Epithelial cell of esophagus (primary cell): ENCODE results near the gene KXD1.
"Not testable (repeated sequence)": the region's sequence is repeated elsewhere in the genome, so short reads cannot be mapped to it uniquely, and the experiment has no call there.

Source experiments
- DNase-seq: peaks from one replicate; pipeline ENCODE4 v3.0.0; 2010; ENCODE audit warnings: low read depth
- H3K4me3 ChIP-seq: 2 replicates; pipeline ENCODE4 v1.5.1; 2011; ENCODE audit warnings: mild to moderate bottlenecking, low read length, control low read depth
- TF ChIP-seq, protein P1 (sequence below): IDR thresholded peaks from 2 replicates; pipeline ENCODE4 v1.5.1; 2011; ENCODE audit warnings: low read depth, mild to moderate bottlenecking, low read length, control low read depth, inconsistent platforms; ENCODE audit not compliant: insufficient read depth; ENCODE audit errors: missing control alignments

Gene KXD1

DNA sequence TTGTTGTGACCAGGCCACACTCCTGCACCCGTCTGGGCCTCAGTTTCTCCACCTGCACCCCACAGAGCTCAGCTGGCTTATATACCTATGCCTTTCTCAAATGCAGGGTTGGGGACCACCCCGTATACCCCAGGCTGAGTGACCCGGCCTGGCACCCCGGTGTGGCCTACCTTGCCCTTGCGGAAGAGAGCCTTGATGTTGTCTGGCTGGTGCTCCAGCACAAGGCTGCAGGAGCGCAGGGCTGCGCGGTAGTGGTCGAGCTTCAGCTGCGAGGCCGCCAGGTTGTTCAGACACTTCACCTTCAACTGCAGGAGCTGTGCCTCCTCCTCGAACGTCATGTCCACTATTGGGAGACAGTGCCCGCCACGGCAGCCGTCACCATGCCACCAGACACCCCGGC lies 20.2 kb upstream of the KXD1 start:
- H3K4me3 ChIP-seq: no peak overlapping the region
- TF ChIP-seq, protein P1, sequence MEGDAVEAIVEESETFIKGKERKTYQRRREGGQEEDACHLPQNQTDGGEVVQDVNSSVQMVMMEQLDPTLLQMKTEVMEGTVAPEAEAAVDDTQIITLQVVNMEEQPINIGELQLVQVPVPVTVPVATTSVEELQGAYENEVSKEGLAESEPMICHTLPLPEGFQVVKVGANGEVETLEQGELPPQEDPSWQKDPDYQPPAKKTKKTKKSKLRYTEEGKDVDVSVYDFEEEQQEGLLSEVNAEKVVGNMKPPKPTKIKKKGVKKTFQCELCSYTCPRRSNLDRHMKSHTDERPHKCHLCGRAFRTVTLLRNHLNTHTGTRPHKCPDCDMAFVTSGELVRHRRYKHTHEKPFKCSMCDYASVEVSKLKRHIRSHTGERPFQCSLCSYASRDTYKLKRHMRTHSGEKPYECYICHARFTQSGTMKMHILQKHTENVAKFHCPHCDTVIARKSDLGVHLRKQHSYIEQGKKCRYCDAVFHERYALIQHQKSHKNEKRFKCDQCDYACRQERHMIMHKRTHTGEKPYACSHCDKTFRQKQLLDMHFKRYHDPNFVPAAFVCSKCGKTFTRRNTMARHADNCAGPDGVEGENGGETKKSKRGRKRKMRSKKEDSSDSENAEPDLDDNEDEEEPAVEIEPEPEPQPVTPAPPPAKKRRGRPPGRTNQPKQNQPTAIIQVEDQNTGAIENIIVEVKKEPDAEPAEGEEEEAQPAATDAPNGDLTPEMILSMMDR: no peak
- DNase-seq: no peak

DNA sequence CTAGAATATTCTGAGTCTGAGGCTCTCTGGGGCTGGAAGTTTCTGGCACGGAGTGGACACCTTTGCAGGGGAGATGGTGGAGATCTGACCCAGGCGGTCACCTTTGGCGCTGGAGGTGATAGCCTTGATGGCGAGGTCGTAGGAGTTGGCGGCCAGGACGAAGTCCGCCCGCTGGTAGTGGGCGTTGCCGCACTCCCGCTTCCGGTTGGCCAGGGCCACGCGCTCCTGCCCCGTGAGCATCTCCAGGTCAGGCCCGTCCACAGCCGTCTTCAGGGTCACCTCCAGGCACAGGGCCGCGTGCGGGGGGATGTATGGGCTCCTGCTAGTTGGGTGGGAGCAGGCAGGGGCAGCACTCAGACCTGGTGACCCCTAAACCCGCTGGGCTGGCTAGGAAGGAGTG lies 19.6 kb upstream of the KXD1 start:
- H3K4me3 ChIP-seq: no peak overlapping the region
- TF ChIP-seq, protein P1: no peak
- no peak for DNase-seq

DNA sequence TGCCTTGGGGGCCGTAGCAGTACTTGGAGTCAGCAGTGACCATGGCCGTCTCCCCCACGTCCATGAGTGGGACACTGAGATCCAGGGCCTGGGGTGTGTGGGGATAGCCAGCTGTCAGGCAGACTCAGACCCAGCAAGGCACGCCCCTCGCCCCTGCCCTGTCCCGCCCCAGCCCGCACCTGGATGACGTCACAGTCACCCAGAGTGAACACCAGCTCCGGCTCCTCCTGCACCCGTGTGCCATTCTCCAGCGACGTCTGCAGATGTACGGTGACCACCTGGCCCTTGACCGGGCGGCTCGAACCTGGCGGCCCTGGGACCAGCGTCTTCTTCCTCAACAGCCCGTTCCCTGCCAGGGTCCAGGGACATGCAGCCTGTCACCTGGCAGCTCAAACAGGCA lies 18.3 kb upstream of the KXD1 start:
- no peak overlapping the region for H3K4me3 ChIP-seq
- TF ChIP-seq, protein P1: no peak
- no peak for DNase-seq

DNA sequence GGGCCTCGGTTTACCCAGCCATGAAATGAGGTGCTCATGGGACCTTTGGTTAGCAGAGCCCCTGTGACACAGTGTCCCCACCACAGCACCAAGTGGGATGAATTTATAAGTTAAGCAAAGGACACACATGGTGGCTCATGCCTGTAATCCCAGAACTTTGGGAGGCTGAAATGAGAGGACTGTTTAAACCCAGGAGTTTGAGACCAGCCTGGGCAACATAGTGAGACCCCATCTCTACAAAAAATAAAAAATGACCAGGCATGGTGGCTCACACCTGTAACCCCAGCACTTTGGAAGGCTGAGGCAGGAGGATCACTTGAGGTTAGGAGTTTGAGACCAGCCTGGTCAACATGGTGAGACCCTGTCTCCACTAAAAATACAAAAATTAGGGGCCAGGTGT lies 17.5 kb upstream of the KXD1 start:
- not testable (repeated sequence) for H3K4me3 ChIP-seq, DNase-seq

- H3K4me3 ChIP-seq: no peak overlapping the region
- DNase-seq: peak; percentile 40
Observed at GRCh38 chr19:18541258-18541991, 16.2 kb upstream of the KXD1 start.

GRCh38 chr19:18541992-18542940 lies 15.4 kb upstream of the KXD1 start:
- H3K4me3 ChIP-seq: peak overlapping the region; percentile 69
- DNase-seq: no peak
- TF ChIP-seq, protein P1: no peak

More at GRCh38 chr19:18541258-18541991, 16.2 kb upstream of the KXD1 start:
- TF ChIP-seq, protein P1: no peak
